ENCODE results near the gene AHR.

GRCh38 chr7:17331891-17332501 is 33.5 kb downstream of the AHR start:
- TF ChIP-seq CTCF (conservative IDR thresholded peaks at IDR 0.05; ENCODE audit: low read depth, low read length), result no peak
- TF ChIP-seq EZH2 (IDR thresholded peaks at IDR 0.05; ENCODE audit: low read length, unreplicated experiment), result no peak
- no peak for TF ChIP-seq EZH2phosphoT487 (IDR thresholded peaks at IDR 0.05; ENCODE audit: borderline replicate concordance, low read length)

All from PC-3 (cell line).